ENCODE measurements around the gene CAPZA1. TPM values are rescaled to one million over a fixed set of nuclear protein-coding genes. Genes with fewer than 3 reads are reported as not detected.
"Not testable (repeated sequence)": the region's sequence is repeated elsewhere in the genome, so short reads cannot be mapped to it uniquely, and the experiment has no call there.

Gene CAPZA1
- total and polyA plus RNA-seq, 10 donors = 105 to 354 (median 196) TPM

GRCh38 chr1:112640437-112640836 is 20.8 kb downstream of the CAPZA1 start:
- H3K9me3 ChIP-seq; H3K27ac ChIP-seq; intact Hi-C loops (cut with DNase I; ENCODE audit: low total_unique reads); H3K4me3 ChIP-seq; H3K27me3 ChIP-seq (replicated peaks in 1 of 7): not testable (repeated sequence)
- H3K4me1 ChIP-seq = peaks cover 21 to 89% (median 50%) of the 10 kb centered on the region in 6 donors
- 84 to 91% (median 89%) methylated on average over 13 to 23 of the region's 23 CpGs for WGBS, 5 donors
- peak; percentile 64 for DNase-seq
- H3K36me3 ChIP-seq = peaks cover 0 to 43% (median 6%) of the 10 kb centered on the region in 6 donors
- TF ChIP-seq POLR2AphosphoS5 (IDR thresholded peaks at IDR 0.05) = peak in 1 of 3 donors; percentile 25

- 82 to 97% (median 88%) methylated on average over 2 of the region's 2 CpGs for WGBS, 5 donors
- peaks cover 2 to 85% (median 40%) of the 10 kb centered on the region in 6 donors for H3K4me1 ChIP-seq
- no peaks in the 10 kb centered on the region for H3K9me3 ChIP-seq
- no peak for TF ChIP-seq CTCF (IDR thresholded peaks at IDR 0.05 in 8 of 11, conservative IDR thresholded peaks at IDR 0.05 in 3 of 11)
- DNase-seq = no peak
- H3K27me3 ChIP-seq (replicated peaks in 1 of 7) = no peaks in the 10 kb centered on the region
- no peak overlapping the region for H3K27ac ChIP-seq
- peaks cover 0 to 67% (median 7%) of the 10 kb centered on the region in 6 donors for H3K36me3 ChIP-seq
- intact Hi-C loops (cut with DNase I; ENCODE audit: low total_unique reads) = no loop called here
- no peak overlapping the region for H3K4me3 ChIP-seq
These were observed 23.4 kb downstream of the CAPZA1 start for GRCh38 chr1:112643080-112643479.

GRCh38 chr1:112646225-112646624 is 26.6 kb downstream of the CAPZA1 start:
- H3K4me3 ChIP-seq = no peak overlapping the region
- peaks cover 0 to 67% (median 35%) of the 10 kb centered on the region in 6 donors for H3K4me1 ChIP-seq
- no peak for TF ChIP-seq CTCF (IDR thresholded peaks at IDR 0.05 in 8 of 11, conservative IDR thresholded peaks at IDR 0.05 in 3 of 11)
- no peak for TF ChIP-seq POLR2AphosphoS5 (IDR thresholded peaks at IDR 0.05)
- no peak for TF ChIP-seq POLR2A (IDR thresholded peaks at IDR 0.05)
- intact Hi-C loops (cut with DNase I; ENCODE audit: low total_unique reads) = no loop called here
- no peak for DNase-seq
- no peaks in the 10 kb centered on the region for H3K27me3 ChIP-seq (replicated peaks in 1 of 7)
- 94 to 98% (median 94%) methylated on average over 4 of the region's 4 CpGs for WGBS, 5 donors
- no peak overlapping the region for H3K27ac ChIP-seq
- H3K36me3 ChIP-seq = peaks cover 0 to 88% (median 33%) of the 10 kb centered on the region in 6 donors
- no peaks in the 10 kb centered on the region for H3K9me3 ChIP-seq

- Histone ChIP-seq H3K4me1 (peaks cover 0 to 25% (median 9%) of the 10 kb centered on the region in 6 donors), H3K27me3 (replicated peaks in 1 of 7) (no peaks in the 10 kb centered on the region), H3K4me3 (no peak overlapping the region), H3K9me3 (no peaks in the 10 kb centered on the region), H3K36me3 (peaks cover 0 to 100% (median 62%) of the 10 kb centered on the region in 6 donors), H3K27ac (no peak overlapping the region)
- WGBS, 5 donors = 95 to 100% (median 98%) methylated on average over 1 of the region's 1 CpG
- DNase-seq = no peak
- TF ChIP-seq POLR2A (IDR thresholded peaks at IDR 0.05) = no peak
- TF ChIP-seq CTCF (IDR thresholded peaks at IDR 0.05 in 8 of 11, conservative IDR thresholded peaks at IDR 0.05 in 3 of 11) = no peak
- no peak for TF ChIP-seq POLR2AphosphoS5 (IDR thresholded peaks at IDR 0.05)
- intact Hi-C loops (cut with DNase I; ENCODE audit: low total_unique reads) = no loop called here
These were observed 31.6 kb downstream of the CAPZA1 start for GRCh38 chr1:112651205-112651604.

- TF ChIP-seq POLR2A (IDR thresholded peaks at IDR 0.05) (no peak), CTCF (IDR thresholded peaks at IDR 0.05 in 8 of 11, conservative IDR thresholded peaks at IDR 0.05 in 3 of 11) (no peak), POLR2AphosphoS5 (IDR thresholded peaks at IDR 0.05) (no peak)
- H3K9me3 ChIP-seq = no peaks in the 10 kb centered on the region
- H3K27ac ChIP-seq = no peak overlapping the region
- no peak for DNase-seq
- no peaks in the 10 kb centered on the region for H3K27me3 ChIP-seq (replicated peaks in 1 of 7)
- H3K4me3 ChIP-seq = no peak overlapping the region
- H3K4me1 ChIP-seq = peaks cover 0 to 17% (median 7%) of the 10 kb centered on the region in 6 donors
- peaks cover 0 to 100% (median 95%) of the 10 kb centered on the region in 6 donors for H3K36me3 ChIP-seq
- intact Hi-C loops (cut with DNase I; ENCODE audit: low total_unique reads) = no loop called here
- WGBS, 5 donors = 79 to 98% (median 92%) methylated on average over 3 of the region's 3 CpGs
These were observed 46.2 kb downstream of the CAPZA1 start for GRCh38 chr1:112665857-112666256.
